ENCODE data around the gene STOX1.
"Not testable (repeated sequence)": the region's sequence is repeated elsewhere in the genome, so short reads cannot be mapped to it uniquely, and the experiment has no call there.

DNA sequence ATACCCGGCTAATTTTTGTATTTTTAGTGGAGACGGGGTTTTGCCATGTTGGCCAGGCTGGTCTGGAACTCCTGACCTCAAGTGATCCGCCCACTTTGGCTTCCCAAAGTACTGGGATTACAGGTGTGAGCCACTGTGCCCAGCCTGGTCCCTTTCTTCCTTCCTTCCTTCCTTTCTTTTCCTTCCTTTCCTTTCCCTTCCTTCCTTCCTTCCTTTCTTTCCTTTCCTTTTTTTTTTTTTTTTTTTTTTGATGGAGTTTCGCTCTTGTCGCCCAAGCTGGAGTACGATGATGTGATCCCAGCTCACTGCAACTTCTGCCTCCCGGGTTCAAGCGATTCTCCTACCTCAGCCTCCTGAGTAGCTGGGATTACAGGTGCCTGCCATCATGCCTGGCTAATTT is 102.6 kb downstream of the STOX1 start:
- TF ChIP-seq, protein P1, sequence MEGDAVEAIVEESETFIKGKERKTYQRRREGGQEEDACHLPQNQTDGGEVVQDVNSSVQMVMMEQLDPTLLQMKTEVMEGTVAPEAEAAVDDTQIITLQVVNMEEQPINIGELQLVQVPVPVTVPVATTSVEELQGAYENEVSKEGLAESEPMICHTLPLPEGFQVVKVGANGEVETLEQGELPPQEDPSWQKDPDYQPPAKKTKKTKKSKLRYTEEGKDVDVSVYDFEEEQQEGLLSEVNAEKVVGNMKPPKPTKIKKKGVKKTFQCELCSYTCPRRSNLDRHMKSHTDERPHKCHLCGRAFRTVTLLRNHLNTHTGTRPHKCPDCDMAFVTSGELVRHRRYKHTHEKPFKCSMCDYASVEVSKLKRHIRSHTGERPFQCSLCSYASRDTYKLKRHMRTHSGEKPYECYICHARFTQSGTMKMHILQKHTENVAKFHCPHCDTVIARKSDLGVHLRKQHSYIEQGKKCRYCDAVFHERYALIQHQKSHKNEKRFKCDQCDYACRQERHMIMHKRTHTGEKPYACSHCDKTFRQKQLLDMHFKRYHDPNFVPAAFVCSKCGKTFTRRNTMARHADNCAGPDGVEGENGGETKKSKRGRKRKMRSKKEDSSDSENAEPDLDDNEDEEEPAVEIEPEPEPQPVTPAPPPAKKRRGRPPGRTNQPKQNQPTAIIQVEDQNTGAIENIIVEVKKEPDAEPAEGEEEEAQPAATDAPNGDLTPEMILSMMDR (IDR thresholded peaks at IDR 0.05), result not testable (repeated sequence)
- TF ChIP-seq EZH2phosphoT487, EZH2 (IDR thresholded peaks at IDR 0.05): not testable (repeated sequence)
